Motor neuron (in vitro differentiated cells): ENCODE results near the gene CHID1. TPM values are rescaled to one million over a fixed set of nuclear protein-coding genes. Genes with fewer than 3 reads are reported as not detected.
A peak's percentile ranks its signal among the peaks of the same experiment; 100 is the strongest.

Experiments used
- ATAC-seq, 8 experiments: fragments of 200-7000 bp; cut with Tn5 transposase; replicated peaks in 6 of 8; 2 replicates each; pipeline ENCODE4 v1.8.0; 2021; ENCODE audit warnings: mild to moderate bottlenecking in 8 of 8, moderate library complexity in 8 of 8
- H3K27ac ChIP-seq, 2 donors: fragments of 250-450 bp; sonication (Bioruptor Pico); 2 replicates each; pipeline ENCODE4 v1.9.0; 2021; ENCODE audit warnings: antibody characterized with exemption in 2 of 2, mild to moderate bottlenecking in 2 of 2, moderate library complexity in 1 of 2
- H3K4me1 ChIP-seq, 2 donors: fragments of 250-450 bp; sonication (Bioruptor Pico); replicated peaks in 1 of 2; 2 replicates each; pipeline ENCODE4 v1.6.1; 2021; ENCODE audit warnings: antibody characterized with exemption in 2 of 2, mild to moderate bottlenecking in 2 of 2, moderate library complexity in 1 of 2
- H3K4me3 ChIP-seq, 5 donors: fragments of 250-450 bp; sonication (Bioruptor Pico); 2 replicates each; pipeline ENCODE4 v1.9.0; 2021; ENCODE audit warnings: antibody characterized with exemption in 5 of 5, mild to moderate bottlenecking in 5 of 5, moderate library complexity in 4 of 5
- WGBS, 10 experiments: fragments of 450-650 bp; shearing (Covaris generic); methylation state at CpG; one replicate each; pipeline ENCODE4 v1.0.0; 2022; 5-methylcytosine and 5-hydroxymethylcytosine counted together
- in situ Hi-C, 9 experiments: fragments of 400-800 bp; cut with MboI; loops; one replicate each; pipeline ENCODE4 v1.15.0; 2021; ENCODE audit warnings: low sequenced_read_pairs in 9 of 9, low pct_unique_long_range_greater_than_20kb in 2 of 9; ENCODE audit not compliant: unreplicated experiment in 9 of 9
- total RNA-seq, 8 experiments: library from RNA; unstranded; fragments of 300-600 nt; gene quantifications; 2 replicates each; pipeline versions ENCODE4 v1.2.3 to v1.2.4, GENCODE V29; 2022

Gene CHID1
- total RNA-seq, 8 experiments from 2014 or later = 48.5 to 96.3 (median 66.8) TPM

DNA sequence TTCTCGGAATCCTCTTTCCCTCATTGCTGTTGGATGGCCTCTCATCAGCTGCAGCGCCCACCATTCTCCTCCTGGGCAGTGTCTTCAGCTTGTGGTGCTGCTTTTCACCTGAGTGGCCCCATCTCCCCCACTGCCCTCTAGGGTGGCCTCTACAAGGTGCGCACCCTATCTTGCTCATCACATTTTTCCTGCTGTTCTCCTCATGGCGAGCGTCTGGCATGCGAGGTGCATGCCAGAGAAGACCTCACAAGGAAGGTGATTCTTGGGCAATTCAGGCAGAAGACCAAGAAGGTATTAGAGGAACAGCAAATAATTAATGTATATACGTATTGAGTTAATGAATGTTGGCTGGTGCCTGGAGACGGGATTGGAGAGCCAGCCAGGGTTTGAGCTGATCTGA lies 18.2 kb upstream of the CHID1 start:
- no peak for ATAC-seq
- peaks cover 32 to 47% of the 10 kb centered on the region in 2 donors for H3K4me1 ChIP-seq
- no peak overlapping the region for H3K27ac ChIP-seq
- in situ Hi-C loops = no loop called here
- WGBS, 10 experiments = 71 to 100% (median 85%) methylated on average over 1 to 5 of the region's 8 CpGs; no CpG with 5 or more reads in 1 of the 10 experiments
- no peak overlapping the region for H3K4me3 ChIP-seq

- WGBS, 10 experiments = 45 to 100% (median 77%) methylated on average over 1 to 7 of the region's 7 CpGs
- in situ Hi-C loops = no loop called here
- Histone ChIP-seq H3K4me1 (peaks cover 31 to 45% of the 10 kb centered on the region in 2 donors), H3K27ac (no peak overlapping the region), H3K4me3 (no peak overlapping the region)
- ATAC-seq = no peak
Observed at GRCh38 chr11:927871-928270, 17.3 kb upstream of the CHID1 start.

DNA sequence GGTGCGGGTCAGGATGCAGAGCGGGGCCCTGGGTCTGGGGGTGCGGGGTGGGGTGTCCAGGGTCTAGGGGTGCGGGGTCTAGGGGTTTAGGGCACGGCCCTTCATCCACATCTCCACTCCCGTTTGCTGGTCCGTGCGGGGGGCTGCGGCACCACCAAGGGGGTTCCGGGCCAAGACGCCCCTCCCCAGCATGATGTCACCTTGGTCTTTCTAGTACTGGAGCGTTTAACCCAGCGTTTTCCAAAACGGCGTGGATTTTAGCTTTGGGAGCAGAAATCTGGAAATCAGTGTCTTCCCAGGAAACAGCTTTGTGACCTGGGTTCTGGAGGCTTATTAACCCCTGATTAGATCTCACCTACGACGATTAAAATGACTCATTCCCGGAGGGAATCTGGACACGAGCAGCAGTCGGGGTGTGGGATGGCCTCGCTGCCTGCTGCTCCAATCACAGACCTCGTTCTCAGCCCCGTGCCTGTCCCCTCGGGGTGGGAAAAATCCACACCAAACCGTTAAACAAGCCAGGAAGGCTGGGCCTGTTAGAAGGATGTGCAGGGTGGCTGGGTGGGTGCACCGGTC lies 15.8 kb upstream of the CHID1 start:
- H3K27ac ChIP-seq = peak overlapping the region; percentile 86 to 88
- in situ Hi-C loops = no loop called here
- H3K4me3 ChIP-seq = peak overlapping the region; percentile 86 to 99 (median 97)
- peaks cover 24 to 32% of the 10 kb centered on the region in 2 donors for H3K4me1 ChIP-seq
- 0 to 20% (median 0%) methylated on average over 1 to 15 of the region's 26 CpGs; no CpG with 5 or more reads in 4 of the 10 experiments for WGBS, 10 experiments
- peak; percentile 52 to 72 (median 60) for ATAC-seq

DNA sequence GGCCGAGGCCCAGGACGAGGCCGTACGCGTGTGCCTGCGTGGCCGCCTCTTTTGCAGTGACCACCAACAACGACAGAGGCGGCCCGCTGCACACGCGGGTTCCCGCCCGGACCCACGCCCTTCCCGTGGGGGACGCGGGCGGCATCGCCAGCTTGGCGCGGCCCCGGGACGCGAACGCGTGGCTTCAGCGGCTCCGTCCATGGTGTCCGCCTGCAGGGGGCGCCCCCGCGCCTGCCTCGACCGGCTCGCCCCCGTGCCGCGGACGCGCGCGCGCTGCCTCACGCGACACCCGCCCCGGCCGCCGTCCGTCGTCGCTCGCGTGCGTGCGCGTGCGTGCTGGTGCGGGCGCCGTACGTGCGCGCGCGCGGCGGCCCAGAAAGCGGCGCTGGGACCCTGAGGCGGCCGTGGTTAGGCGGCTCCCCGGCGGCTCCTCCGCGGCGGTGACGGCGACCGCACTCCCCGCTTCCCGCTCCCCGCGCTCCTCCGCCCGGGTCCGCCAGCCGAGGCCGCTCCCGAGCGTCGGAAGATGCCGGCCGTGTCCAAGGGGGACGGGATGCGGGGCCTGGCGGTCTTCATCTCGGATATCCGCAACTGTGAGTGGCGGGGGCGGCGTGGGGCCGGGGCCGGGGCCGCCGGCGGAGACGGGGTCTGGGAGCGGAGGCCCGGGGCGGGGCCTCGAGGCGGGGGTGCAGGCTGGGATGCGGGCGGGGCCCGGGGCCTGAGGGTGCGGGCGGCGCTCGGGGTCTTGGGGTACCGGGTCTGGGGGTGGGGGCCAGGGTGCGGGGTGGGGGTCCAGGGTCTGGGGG lies 15.1 kb upstream of the CHID1 start, which contains the start of gene AP2A2:
Gene AP2A2 (plus strand): TSS at position 375 of the 806 bp plus-strand sequence. CDS start 152 bp downstream, at position 527.
- Histone ChIP-seq H3K4me3 (peak within 1 kb of the TSS; percentile 86 to 99 (median 97)), H3K4me1 (peaks cover 20 to 25% of the 10 kb centered on the region in 2 donors), H3K27ac (peak within 1 kb of the TSS; percentile 86 to 88)
- whole genome bisulfite sequencing, 10 experiments = 0% methylated on average over 8 of the region's 124 CpGs; no CpG with 5 or more reads in 9 of the 10 experiments
- in situ Hi-C loops = no loop called here
- ATAC-seq = peak; percentile 78 to 86 (median 79)

- peak overlapping the region in 1 of 2 donors; percentile 15 for H3K27ac ChIP-seq
- ATAC-seq = no peak
- peaks cover 20 to 24% of the 10 kb centered on the region in 2 donors for H3K4me1 ChIP-seq
- in situ Hi-C loops = no loop called here
- WGBS, 10 experiments = no CpG with 5 or more reads among the region's 28 CpGs
- peak overlapping the region; percentile 6 to 99 (median 97) for H3K4me3 ChIP-seq
Observed at GRCh38 chr11:925158-925495, 14.5 kb upstream of the CHID1 start.

DNA sequence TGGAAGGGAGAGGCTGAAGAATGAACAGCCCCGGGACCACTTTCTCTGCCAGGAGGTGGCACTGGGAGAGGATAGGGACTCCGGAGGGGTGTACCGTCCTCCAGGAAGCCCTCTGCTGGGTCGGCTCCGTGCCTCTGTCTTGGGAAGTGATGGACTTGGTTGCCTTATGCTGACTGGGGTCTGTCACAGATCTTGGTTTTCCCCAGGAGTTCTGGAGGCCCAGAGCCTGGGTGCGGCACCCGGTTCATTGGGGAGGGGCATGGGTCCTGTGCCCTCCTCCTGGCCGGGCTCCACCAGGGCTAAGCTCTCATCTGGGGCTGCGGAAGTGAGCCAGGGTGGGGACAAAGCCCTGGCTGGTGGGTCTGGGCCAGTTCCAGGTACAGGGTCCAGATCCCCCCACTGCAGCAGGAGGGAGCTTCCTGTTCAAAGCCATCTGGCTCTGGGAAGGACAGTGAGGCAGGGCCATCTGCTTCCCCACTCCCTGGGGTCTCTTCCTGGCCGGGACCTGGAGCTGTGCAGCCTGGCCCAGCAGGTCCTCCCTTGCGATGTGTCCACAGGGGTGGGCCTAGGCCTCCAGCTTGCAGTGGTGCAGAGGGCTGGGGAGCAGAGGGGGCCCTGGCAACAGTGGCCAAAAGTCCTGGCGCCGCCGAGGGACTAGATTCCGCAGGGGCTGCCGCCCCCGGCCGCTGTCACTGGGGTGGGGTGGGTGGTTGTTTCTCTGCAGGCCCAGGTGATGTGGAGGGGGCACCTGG lies 14.0 kb upstream of the CHID1 start:
- peak overlapping the region in 1 of 2 donors; percentile 44 for H3K27ac ChIP-seq
- H3K4me1 ChIP-seq = peaks cover 20 to 24% of the 10 kb centered on the region in 2 donors
- H3K4me3 ChIP-seq = no peak overlapping the region
- ATAC-seq = peak in 1 of 8 experiments; percentile 4
- 90 to 100% (median 91%) methylated on average over 2 to 4 of the region's 18 CpGs; no CpG with 5 or more reads in 7 of the 10 experiments for WGBS, 10 experiments
- in situ Hi-C loops = no loop called here

DNA sequence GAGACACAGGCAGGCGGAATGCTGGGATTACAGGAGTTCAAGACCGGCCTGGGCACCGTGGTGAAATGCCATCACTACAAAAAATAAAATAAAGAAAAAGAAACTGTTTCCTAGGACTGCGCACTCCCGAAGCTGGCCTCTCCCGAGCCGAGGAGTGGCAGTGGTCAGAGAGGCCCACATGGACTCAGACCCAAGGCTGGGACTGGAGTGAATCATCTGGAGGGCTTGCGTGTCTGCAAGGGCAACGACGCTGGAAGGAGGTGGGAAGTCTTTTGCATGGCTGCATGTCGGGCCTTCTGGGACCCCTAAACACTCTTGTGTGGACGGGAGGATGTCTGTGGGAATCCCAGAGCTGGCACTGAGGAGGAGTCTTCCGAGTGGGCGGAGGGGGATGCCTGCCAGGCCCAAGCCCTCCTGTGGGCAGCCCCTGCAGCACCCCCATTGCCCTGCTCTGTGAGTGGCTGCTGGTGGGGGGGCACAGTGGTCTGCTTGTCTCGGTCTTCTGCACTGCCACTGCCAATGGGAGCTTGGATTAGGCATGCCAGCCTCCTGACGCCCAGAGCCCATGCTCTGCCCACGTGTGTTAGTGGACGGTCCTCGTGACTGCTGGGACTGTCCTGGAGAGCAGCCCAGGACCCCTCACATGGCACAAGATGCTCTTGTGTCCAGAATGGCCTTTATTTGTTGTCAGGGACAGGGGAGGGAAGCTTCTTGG lies 13.2 kb upstream of the CHID1 start:
- 30 to 98% (median 85%) methylated on average over 2 to 9 of the region's 19 CpGs; no CpG with 5 or more reads in 2 of the 10 experiments for WGBS, 10 experiments
- no peak for ATAC-seq
- Histone ChIP-seq H3K27ac (no peak overlapping the region), H3K4me1 (peaks cover 19 to 26% of the 10 kb centered on the region in 2 donors), H3K4me3 (no peak overlapping the region)
- in situ Hi-C loops = no loop called here

DNA sequence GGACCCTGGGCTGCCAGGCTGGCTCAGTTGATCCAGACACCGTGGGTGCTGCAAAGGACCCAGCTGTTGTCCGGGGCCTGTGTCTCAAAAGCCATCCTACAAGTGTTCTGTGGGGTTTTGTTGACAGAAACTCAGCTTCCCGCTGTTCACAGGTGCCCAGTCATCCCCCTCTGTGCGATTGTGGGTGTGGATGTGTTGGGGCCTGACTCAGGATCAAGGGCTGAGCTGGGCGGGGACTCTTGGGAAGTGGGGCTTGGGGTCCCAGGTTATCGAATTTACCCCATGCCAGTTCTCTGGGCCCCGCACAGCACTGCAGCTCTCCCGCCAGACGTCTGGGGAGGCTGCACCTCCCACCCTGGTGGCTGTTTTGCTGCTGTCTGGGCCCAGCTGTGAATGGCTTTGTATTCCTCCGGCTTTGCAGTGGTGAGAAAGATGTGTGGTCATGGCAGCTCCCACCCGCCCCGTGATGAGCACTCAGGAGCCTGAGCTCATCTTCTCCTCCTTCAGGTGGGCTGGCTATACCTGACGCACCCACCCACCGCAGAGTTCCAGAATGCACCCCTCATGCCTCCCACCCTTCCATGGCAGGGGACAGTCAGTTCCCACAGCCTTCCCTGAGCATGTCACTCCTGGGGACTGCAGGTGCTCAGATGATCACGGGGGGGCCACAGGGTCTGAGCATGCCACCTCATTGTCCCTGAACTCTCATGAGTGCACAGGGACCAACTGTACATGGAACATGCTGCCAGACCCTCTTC lies 11.5 kb upstream of the CHID1 start:
- Histone ChIP-seq H3K27ac (no peak overlapping the region), H3K4me1 (peaks cover 3 to 11% of the 10 kb centered on the region in 2 donors), H3K4me3 (no peak overlapping the region)
- WGBS, 10 experiments = 40 to 100% (median 80%) methylated on average over 1 to 4 of the region's 15 CpGs; no CpG with 5 or more reads in 5 of the 10 experiments
- ATAC-seq = no peak
- in situ Hi-C loops = no loop called here

DNA sequence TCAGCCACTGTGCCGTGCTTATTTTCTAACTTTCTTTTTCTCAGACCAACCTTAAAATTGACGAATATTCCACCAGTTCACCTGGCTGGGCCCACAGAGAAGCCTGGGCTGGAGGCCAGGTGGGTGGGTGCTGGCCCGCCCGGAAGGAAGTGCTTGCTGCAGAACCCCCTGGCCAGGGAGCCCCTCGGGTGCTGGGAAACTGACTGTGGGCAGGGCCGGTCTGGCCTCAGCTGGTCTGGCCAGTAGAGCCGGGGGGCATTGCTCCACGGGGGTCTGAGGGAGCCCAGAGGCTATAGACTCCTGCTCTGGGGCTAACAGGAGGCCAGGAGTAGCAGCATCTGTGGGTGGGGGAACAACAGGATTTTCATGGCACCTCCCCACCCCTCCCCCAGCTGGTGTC lies 6.8 kb upstream of the CHID1 start:
- H3K4me3 ChIP-seq = no peak overlapping the region
- peaks cover 0 to 6% of the 10 kb centered on the region in 2 donors for H3K4me1 ChIP-seq
- WGBS, 10 experiments = 89 to 100% methylated on average over 2 to 3 of the region's 8 CpGs; no CpG with 5 or more reads in 8 of the 10 experiments
- no peak overlapping the region for H3K27ac ChIP-seq
- no peak for ATAC-seq
- in situ Hi-C loops = no loop called here

GRCh38 chr11:914747-915501 lies 4.3 kb upstream of the CHID1 start:
- peak in 2 of 8 experiments; percentile 2 to 22 for ATAC-seq
- in situ Hi-C loops = no loop called here
- Histone ChIP-seq H3K4me3 (no peak overlapping the region), H3K27ac (no peak overlapping the region), H3K4me1 (peaks cover 7 to 13% of the 10 kb centered on the region in 2 donors)
- 60 to 100% (median 100%) methylated on average over 1 to 10 of the region's 21 CpGs; no CpG with 5 or more reads in 5 of the 10 experiments for WGBS, 10 experiments

DNA sequence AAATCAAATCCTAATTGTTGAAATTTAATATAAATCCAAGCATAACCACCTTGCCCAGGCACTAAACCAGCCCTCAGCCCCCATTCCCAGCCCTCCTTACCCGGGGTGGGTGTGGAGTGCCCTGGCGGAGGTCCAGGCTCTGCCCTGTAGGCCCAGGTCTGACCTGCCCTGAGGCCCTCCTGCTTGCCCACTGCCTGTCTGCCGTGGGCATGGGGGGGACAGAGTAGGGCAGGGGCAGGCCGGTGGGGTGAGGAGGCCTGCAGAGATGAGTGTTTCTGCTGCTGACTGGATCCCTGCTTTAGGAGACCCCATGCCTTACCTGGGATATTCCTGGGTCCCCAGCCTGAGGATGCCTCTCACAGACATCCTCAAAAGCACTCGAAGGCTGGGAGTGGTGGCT lies 3.6 kb upstream of the CHID1 start:
- 0 to 88% (median 67%) methylated on average over 1 to 3 of the region's 5 CpGs; no CpG with 5 or more reads in 7 of the 10 experiments for WGBS, 10 experiments
- no peak for ATAC-seq
- no peak overlapping the region for H3K27ac ChIP-seq
- H3K4me3 ChIP-seq = no peak overlapping the region
- H3K4me1 ChIP-seq = peaks cover 13 to 18% of the 10 kb centered on the region in 2 donors
- in situ Hi-C loops = no loop called here
